ENCODE data around the gene ADGB. TPM values are rescaled to one million over a fixed set of nuclear protein-coding genes. Genes with fewer than 3 reads are reported as not detected.

Gene ADGB
- total RNA-seq, 1 experiment from 2014 or later = not detected

DNA sequence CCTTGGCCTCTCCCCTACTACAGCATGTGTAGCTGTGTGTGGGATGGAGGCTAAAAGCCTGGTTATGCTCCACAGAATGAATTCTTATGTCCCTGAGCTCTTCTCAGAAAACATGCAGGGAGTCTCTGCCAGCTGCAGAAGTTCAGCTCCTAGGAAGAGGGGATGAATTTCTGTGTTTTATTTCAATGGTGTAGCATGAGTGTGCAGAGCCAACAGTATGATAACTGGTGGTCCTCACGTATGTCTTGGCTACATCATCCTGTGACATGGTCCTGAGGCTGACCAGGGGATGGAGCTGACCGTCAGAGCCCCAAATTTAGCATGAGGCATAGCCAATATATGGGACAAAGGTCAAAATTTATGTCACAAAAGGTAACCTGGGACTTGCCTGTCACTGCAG is 266.1 kb downstream of the ADGB start:
- Histone ChIP-seq H4K20me1 (ENCODE audit: insufficient read depth, low read depth, low read length) (no peaks in the 10 kb centered on the region), H3K4me2 (ENCODE audit: low read depth, low read length, poor library complexity, severe bottlenecking) (no peak overlapping the region), H3K79me2 (ENCODE audit: low read length) (no peaks in the 10 kb centered on the region), H3K9ac (ENCODE audit: low read length) (no peak overlapping the region), H3K4me1 (ENCODE audit: low read length) (0 out of 2 replicates have a peak, but pooled peaks cover 3% of the 10 kb centered on the region), H3K9me2 (replicated peaks; ENCODE audit: insufficient read depth, low read length) (no peaks in the 10 kb centered on the region), H3K36me3 (ENCODE audit: insufficient read depth, low read length) (no peaks in the 10 kb centered on the region), H3K4me3 (ENCODE audit: low read length) (no peak overlapping the region), H3K9me3 (ENCODE audit: low read length) (no peaks in the 10 kb centered on the region), H2AFZ (ENCODE audit: low read length) (no peak overlapping the region), H3K27me3 (ENCODE audit: low read length) (no peaks in the 10 kb centered on the region), H3K27ac (ENCODE audit: low read length) (no peak overlapping the region)
- DNase-seq = no peak

Small RNA genes lying within 50 kb of the gene (small RNA-seq; reads per million reads assigned to genes)
- gene RNU6-906P = not detected

Other genes starting within 250 kb of the ADGB start
- not detected in 2 replicates for gene RAB32, start 55.1 kb upstream of the ADGB start, total RNA-seq (2014; rRNA removed; shearing (Covaris generic); ENCODE audit: low replicate concordance)